Mesothelial cell of epicardium (in vitro differentiated cells): ENCODE data around the gene ECPAS. TPM values are rescaled to one million over a fixed set of nuclear protein-coding genes. Genes with fewer than 3 reads are reported as not detected.

Experiments
- DNase-seq, 2 experiments: peaks; one replicate each; pipeline ENCODE4 v3.0.0; 2021; ENCODE audit warnings: low spot score in 2 of 2; ENCODE audit not compliant: unreplicated experiment in 2 of 2
- H3K27ac Mint-ChIP-seq: 2 replicates; pipeline ENCODE4 v1.8.0; 2021; ENCODE audit warnings: mixed read lengths
- H3K27me3 Mint-ChIP-seq: 2 replicates; pipeline ENCODE4 v1.8.0; 2021; ENCODE audit warnings: low read depth, mixed read lengths
- H3K36me3 Mint-ChIP-seq: 2 replicates; pipeline ENCODE4 v1.8.0; 2021; ENCODE audit warnings: mixed read lengths
- H3K4me1 Mint-ChIP-seq: 2 replicates; pipeline ENCODE4 v1.8.0; 2021; ENCODE audit warnings: mixed read lengths
- H3K4me3 Mint-ChIP-seq: 2 replicates; pipeline ENCODE4 v1.8.0; 2021; ENCODE audit warnings: mild to moderate bottlenecking, moderate library complexity, mixed read lengths
- H3K9me3 Mint-ChIP-seq: 2 replicates; pipeline ENCODE4 v1.8.0; 2021; ENCODE audit warnings: mixed read lengths
- total RNA-seq: library from RNA; stranded (reverse); gene quantifications from 3 replicates; pipeline ENCODE4 v1.2.1, GENCODE V29; 2021
- TF ChIP-seq, protein P1 (sequence below): fragments of 200-600 bp; sonication (generic); IDR thresholded peaks from one replicate; pipeline ENCODE4 v1.5.0; 2021; ENCODE audit warnings: antibody characterized with exemption; ENCODE audit not compliant: unreplicated experiment

The ECPAS gene, protein sequence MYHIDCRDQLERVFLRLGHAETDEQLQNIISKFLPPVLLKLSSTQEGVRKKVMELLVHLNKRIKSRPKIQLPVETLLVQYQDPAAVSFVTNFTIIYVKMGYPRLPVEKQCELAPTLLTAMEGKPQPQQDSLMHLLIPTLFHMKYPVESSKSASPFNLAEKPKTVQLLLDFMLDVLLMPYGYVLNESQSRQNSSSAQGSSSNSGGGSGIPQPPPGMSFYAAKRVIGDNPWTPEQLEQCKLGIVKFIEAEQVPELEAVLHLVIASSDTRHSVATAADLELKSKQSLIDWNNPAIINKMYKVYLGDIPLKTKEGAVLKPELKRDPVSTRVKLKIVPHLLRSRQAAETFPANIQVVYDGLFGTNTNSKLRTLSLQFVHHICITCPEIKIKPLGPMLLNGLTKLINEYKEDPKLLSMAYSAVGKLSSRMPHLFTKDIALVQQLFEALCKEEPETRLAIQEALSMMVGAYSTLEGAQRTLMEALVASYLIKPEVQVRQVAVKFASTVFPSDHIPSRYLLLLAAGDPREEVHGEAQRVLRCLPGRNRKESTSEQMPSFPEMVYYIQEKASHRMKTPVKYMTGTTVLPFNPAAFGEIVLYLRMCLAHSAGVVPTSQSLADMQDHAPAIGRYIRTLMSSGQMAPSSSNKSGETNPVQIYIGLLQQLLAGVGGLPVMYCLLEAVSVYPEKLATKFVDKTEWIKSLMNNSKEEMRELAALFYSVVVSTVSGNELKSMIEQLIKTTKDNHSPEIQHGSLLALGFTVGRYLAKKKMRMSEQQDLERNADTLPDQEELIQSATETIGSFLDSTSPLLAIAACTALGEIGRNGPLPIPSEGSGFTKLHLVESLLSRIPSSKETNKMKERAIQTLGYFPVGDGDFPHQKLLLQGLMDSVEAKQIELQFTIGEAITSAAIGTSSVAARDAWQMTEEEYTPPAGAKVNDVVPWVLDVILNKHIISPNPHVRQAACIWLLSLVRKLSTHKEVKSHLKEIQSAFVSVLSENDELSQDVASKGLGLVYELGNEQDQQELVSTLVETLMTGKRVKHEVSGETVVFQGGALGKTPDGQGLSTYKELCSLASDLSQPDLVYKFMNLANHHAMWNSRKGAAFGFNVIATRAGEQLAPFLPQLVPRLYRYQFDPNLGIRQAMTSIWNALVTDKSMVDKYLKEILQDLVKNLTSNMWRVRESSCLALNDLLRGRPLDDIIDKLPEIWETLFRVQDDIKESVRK (N-terminal part only)
- total RNA-seq = 84.7 to 95.1 TPM (median 92.6 TPM) in 3 replicates

DNA sequence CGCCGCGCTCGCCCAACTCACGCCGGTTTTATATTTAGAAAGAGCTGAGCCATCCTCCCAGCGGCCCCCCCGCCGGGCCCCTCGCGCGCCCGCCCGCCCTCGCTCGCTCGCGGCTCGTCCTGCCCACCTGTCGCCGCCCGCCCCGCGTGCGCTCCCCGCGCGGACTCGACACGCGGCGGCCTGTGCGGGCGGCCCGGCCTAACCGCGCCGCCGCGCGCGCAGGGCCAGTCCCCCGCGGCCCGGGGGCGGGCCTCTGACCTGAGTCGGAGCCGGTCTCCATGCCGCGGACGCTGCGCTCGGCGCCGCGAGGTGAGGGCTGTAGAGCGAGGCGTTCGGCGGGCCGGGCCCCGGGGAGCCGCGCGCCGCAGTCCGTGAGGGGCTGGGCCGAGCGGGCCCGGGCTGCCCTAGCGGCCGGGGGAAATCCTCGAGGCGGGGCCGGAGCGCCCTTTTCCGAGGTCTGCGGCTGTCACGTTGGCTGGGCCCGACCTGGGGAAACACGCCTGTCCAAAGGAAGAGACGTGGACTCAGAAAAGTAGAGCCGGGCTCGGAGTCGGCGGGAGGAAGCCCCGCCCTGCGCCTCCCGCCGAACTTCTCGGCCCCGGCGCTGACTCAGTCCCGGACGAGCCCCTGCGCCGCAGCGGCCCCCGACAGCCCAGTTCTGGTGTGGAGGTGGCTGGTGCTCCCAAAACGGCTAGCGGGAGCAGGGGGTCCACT is at the start of gene ECPAS:
Gene ECPAS, minus strand, starts transcription at position 526 of the 714 bp plus-strand sequence. CDS start 11,465 bp downstream, outside the sequence.
- peak within 1 kb of the TSS; percentile 89 for H3K27ac Mint-ChIP-seq
- no peaks in the 10 kb centered on the region for H3K9me3 Mint-ChIP-seq
- no peaks in the 10 kb centered on the region for H3K27me3 Mint-ChIP-seq
- no peaks in the 10 kb centered on the region for H3K36me3 Mint-ChIP-seq
- TF ChIP-seq, protein P1, sequence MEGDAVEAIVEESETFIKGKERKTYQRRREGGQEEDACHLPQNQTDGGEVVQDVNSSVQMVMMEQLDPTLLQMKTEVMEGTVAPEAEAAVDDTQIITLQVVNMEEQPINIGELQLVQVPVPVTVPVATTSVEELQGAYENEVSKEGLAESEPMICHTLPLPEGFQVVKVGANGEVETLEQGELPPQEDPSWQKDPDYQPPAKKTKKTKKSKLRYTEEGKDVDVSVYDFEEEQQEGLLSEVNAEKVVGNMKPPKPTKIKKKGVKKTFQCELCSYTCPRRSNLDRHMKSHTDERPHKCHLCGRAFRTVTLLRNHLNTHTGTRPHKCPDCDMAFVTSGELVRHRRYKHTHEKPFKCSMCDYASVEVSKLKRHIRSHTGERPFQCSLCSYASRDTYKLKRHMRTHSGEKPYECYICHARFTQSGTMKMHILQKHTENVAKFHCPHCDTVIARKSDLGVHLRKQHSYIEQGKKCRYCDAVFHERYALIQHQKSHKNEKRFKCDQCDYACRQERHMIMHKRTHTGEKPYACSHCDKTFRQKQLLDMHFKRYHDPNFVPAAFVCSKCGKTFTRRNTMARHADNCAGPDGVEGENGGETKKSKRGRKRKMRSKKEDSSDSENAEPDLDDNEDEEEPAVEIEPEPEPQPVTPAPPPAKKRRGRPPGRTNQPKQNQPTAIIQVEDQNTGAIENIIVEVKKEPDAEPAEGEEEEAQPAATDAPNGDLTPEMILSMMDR = no peak
- DNase-seq = peak; percentile 47 to 73
- H3K4me1 Mint-ChIP-seq = peaks cover 24% of the 10 kb centered on the region
- H3K4me3 Mint-ChIP-seq = peak within 1 kb of the TSS; percentile 75

DNA sequence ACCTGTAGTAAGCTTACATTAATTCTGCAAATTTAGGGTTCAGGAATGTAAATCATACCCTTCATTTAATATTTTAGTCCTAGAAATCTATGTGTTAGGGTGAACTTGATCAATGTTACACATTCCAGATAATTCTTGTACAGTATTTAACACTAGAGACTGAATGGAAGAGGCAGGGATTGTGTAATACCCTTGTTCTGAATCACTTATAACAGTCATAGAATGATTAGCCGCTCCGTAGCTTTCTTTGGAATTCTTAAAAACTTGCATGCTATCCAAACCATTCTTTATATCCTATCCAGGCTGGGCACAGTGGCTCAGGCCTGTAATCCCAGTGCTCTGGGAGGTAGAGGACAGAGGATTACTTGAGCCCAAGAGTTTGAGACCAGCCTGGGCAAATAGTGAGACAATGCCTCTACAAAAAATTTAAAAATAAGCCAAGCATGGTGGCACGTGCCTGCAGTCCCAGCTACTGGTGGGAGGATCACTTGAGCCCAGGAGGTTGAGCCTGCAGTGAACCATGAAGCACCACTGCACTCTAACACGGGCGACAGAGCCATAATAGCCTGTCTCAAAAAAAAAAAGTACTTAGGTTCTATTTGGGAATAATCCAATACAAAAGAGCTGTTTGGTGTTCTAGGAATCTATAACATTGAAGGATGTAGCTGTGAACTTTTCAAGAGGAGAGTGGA is 49.1 kb upstream of the ECPAS start:
- no peak for DNase-seq
- no peak overlapping the region for H3K27ac Mint-ChIP-seq
- no peaks in the 10 kb centered on the region for H3K27me3 Mint-ChIP-seq
- H3K9me3 Mint-ChIP-seq = peaks cover 20% of the 10 kb centered on the region
- H3K4me3 Mint-ChIP-seq = no peak overlapping the region
- TF ChIP-seq, protein P1 = no peak
- H3K36me3 Mint-ChIP-seq = peaks cover 41% of the 10 kb centered on the region
- no peaks in the 10 kb centered on the region for H3K4me1 Mint-ChIP-seq

DNA sequence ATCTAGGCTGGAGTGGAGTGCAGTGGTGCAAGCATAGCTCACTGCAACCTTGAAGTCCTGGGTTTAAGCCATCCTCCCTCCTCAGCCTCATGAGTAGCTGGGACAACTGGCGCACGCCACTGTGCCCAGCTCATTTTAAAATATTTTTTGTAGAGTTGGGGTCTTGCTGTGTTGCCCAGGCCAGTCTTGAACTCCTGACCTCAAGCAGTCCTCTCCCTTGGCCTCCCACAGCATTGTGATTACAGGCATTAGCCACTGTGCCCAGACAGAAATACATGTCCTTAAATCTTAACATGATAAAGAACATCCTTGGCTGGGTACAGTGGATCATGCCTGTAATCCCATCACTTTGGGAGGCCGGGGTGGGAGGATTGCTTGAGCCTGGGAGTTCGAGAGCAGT is 47.5 kb upstream of the ECPAS start:
- H3K27ac Mint-ChIP-seq = no peak overlapping the region
- TF ChIP-seq, protein P1 = no peak
- H3K9me3 Mint-ChIP-seq = peaks cover 13% of the 10 kb centered on the region
- H3K4me1 Mint-ChIP-seq = no peaks in the 10 kb centered on the region
- H3K4me3 Mint-ChIP-seq = no peak overlapping the region
- H3K36me3 Mint-ChIP-seq = peaks cover 27% of the 10 kb centered on the region
- no peaks in the 10 kb centered on the region for H3K27me3 Mint-ChIP-seq
- DNase-seq = no peak

DNA sequence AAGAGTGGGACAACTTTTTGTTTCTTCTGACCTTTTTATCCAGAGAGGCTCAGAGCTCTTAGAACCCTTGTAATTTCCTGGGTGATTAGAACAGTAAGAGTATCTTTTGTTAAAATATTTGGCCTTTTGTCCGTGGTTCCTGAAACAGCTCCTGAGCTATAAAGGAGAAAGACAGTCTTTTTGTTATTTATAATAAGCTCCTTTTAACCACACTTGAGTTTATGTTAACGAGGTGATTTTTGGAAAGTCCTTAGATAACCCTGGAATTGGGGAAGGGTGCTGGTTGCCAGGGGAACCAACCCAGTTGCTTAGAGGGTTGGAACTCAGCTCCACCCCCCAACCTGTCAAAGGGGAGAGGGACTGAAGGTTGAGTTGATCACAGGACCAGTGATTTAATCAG is 45.6 kb upstream of the ECPAS start:
- TF ChIP-seq, protein P1 = no peak
- H3K9me3 Mint-ChIP-seq = peaks cover 5% of the 10 kb centered on the region
- H3K27me3 Mint-ChIP-seq = peaks cover 6% of the 10 kb centered on the region
- DNase-seq = no peak
- peak overlapping the region; percentile 45 for H3K27ac Mint-ChIP-seq
- H3K36me3 Mint-ChIP-seq = peaks cover 19% of the 10 kb centered on the region
- H3K4me1 Mint-ChIP-seq = peaks cover 11% of the 10 kb centered on the region
- H3K4me3 Mint-ChIP-seq = no peak overlapping the region
